ENCODE results near the gene FMN2.

FMN2 gene

DNA sequence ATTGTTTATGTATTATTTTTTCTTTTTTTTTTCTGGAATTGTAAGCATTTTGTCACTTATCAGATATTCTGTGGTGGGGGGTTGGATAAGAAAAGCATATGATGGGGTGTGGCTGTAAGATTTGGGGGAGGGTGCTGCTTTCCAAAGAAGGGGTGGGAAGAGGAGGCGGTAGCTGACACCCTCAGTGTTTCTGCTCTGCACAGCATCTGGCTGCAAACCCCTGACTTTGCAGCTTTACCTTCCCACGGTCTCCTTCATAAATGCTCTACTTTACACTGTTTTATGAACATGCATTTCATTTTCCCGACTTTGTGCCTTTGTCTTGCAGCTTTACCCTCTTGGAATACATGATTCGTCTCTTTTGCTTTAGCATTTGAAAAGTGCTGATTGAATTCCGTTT lies 7.6 kb downstream of the FMN2 start:
- no peak for DNase-seq

DNA sequence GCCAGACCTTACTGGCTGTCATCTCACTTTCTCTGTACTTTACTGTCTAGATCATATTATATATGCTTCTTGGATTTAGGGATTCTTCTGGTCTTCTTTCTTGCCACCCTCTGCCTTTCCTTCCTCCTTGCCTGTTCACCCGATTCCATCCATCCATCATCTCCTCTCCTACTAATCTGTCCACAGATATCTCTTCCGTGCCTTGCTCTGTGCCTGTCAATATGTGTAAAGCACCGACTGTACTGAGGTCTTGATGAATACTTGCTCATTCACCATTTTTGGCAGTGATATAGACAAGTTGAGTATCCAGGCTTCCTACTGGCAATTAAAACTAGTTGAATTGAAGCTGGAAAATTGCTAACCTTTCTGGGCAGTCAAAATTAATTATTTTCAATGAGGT lies 8.1 kb downstream of the FMN2 start:
- DNase-seq, result peak; percentile 16

DNA sequence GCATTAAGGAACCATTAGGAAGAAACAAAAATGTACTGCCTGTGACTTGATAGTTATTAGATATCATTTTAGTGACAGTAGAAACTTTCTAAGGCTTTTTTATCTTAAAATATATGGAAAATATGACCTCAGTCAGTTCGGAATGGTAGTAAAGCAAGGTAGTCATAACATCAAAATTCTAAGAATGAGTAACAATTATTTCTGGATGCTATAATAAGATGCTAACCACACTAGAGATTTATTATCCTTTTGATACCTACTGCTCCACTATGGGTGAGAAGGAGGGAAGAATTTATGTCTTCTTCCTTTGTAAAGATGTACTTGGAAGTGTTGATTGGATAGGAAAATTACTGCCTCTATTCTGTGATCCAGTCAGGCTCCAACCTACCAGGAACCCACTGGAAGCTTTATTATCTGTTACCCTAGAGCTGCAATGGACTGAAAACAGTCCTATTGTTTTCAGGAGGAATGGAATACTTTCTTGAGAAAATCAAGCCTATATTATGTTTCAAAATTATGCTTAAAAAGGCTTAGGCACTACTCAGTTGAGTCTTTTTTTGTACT lies 8.8 kb downstream of the FMN2 start:
- DNase-seq, result peak; percentile 62

DNA sequence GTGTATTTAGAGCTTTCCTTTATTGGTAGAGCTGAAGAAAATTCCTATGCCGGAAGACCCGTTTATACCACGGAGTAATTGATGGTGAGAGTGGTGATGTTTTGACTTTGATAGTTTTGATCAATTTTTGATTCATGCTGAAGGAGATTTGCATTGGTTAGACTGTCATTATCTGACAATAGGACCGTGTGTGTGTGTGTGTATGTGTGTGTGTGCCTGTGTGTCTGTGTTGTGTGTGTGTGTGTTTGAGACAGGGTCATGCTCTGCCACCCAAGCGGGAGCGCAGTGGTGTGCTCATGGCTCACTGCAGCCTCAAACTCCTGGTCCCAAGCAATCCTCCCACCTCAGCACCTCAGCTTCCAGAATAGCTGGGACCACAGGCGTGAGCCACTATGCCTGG lies 9.6 kb downstream of the FMN2 start:
- DNase-seq, result no peak

DNA sequence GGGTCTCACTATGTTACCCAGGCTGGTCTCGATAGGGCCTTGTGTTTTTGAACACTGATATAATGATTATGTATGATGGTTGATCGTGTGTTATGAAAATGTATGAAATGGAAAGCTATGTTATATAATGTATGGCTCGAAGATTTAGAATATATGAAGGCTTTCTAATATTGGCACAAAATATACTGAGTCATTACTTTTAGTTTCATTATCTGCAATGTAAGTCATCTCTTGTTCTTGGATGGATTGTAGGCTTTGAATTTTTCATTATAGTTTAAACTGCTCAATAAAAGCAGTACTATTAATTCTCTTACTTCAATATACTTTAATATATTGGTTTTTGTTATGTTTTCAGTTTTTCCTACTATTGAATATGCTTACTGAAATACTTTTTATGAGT lies 10.1 kb downstream of the FMN2 start:
- no peak for DNase-seq

DNA sequence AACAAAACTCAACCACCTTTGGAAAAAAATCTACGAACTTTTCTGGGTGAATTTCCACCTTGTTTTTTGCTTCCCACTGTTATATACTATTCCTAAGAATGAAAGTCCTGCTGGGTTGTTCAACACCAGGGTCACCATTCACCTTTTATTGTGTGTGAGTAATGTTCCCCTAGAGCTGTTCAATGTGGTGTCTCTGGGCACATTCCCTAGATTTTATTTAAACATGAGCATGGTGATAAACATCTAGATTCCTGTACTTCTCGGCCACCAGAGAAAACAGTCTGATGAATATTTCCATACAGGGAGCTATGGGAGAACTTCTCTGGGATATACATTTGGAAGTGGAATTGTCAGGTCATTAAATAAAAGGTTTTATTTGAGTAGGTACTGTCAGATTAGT lies 13.0 kb downstream of the FMN2 start:
- no peak for DNase-seq

DNA sequence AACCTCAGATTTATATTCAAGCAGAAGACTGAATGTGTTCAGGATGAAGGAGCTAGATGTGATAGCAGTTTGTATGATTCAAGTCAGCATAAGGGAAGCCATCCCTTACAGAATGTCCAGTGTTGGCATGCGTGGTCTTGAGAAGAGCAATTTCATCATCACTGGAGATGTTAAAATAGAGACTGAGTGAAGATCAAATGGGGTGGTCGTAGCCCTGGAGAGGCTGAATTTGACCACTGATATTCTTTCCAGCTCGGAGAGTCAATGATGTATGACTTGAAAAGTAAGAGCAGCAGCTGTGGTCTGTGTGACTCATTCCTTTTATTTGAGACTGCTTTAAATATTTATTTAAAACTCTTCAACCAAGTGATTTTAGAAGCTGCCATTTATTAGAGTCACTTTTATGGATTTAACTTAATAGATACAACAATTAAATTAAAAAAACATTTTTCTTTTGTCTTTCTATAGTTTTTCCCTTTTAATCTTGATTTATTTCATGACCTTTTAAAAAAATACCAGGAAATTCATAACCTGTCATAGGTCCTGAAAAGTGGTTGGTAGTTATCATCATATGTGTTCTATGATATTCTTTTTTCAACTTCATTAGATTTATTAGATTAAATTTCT lies 15.5 kb downstream of the FMN2 start:
- DNase-seq, result peak; percentile 31

DNA sequence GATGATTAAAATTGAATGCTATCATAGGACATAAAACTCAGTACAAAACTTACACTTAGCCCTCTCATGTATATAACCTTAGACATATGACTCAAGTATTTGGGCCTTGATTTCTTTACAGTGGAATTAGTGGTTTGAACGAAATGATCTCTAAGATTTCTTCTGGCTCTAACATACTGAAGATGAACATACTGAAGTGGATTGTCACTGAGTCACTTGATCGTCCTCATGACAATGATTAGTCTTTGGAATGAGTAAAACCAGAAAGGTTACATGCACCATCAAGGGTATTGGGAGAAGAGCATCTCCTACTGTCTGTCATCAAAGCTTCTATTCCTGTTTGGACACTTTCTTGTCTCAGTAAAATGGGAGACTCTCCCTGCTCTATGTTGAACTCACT lies 17.4 kb downstream of the FMN2 start:
- DNase-seq, result no peak

DNA sequence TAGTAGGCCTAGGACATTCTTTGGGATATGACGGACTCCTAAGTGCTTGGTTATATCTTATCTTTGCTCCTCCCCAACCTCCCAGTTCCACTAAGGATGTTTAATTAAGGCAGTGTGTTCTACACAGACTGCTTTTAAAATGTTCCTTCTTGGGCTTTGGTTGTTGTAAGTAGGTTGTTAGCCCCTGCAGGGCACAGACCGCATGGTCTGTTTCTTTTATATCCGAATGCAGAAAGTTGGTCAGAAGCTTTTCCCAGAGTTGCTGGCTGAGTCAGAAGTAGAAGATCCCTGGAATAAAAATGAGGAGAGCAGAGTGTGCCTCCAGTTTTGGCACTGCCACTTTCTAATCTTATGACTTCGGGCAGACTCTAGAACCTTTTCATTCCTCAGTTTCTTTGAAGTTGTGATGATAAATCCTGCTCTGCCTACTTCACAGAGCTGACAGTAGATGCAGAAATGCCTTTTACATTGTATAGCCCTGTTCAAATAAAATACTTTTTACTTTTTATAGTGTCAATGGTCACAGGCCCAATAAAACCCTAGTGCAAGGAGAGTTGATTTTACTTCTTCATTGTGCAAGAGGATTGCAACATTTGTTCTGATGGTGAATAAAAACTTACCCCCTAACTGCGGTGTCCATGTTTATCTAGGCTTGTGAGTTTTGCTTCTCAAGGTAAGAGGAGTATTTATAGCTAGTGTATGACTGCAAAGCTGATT lies 18.4 kb downstream of the FMN2 start:
- DNase-seq, result no peak

DNA sequence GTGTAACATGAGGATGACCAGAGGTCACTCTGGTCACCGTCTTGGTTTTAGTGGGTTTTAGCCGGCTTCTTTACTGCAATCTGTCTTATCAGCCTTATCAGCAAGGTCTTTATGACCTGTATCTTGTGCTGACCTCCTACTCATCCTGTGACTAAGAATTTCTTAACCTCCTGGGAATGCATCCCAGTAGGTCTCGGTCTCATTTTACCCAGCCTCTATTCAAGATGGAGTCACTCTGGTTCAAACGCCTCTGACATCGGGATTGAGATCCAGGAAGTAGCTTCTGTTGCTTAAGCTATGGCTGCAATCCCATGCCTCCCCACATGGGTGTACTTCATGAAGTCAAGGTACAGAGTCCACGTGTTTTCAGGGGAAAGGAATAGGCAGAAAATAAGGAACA lies 19.9 kb downstream of the FMN2 start:
- DNase-seq, result peak; percentile 47

DNA sequence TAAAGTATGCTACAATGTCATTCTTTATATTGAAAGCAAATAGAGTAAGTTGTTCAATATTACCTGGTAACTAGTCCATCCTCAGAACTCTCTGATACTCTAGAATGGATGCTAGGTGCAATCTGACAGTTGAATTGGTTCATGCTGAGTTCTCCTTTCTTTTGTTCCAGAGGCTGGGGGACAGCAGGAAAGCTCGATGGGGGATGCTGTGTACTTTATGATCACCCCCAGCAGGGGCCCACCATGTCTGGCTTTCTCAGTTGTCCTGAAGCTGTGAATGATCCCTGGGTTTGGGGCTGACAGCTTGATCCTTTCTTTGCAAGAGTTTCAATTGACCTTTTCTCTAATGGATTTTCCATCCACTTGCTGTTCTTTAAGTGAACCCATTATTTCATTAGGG lies 22.5 kb downstream of the FMN2 start:
- no peak for DNase-seq

DNA sequence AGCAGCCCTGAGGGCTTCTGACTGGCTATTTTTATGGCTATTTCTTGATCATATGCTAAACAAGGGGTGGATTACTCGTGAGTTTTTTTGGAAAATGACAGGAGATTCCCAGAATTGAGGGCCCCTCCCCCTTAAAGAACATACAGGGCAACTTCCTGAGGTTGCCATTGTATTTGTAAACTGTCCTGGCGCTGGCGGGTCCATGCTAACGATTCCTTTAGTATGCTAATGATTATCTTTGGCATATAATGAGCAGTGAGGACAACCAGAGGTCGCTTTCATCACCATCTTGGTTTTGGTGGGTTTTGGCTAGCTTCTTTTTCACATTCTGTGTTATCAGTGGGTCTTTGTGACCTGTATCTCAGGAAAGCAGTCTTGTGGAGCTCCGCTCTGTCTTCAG lies 24.1 kb downstream of the FMN2 start:
- no peak for DNase-seq

DNA sequence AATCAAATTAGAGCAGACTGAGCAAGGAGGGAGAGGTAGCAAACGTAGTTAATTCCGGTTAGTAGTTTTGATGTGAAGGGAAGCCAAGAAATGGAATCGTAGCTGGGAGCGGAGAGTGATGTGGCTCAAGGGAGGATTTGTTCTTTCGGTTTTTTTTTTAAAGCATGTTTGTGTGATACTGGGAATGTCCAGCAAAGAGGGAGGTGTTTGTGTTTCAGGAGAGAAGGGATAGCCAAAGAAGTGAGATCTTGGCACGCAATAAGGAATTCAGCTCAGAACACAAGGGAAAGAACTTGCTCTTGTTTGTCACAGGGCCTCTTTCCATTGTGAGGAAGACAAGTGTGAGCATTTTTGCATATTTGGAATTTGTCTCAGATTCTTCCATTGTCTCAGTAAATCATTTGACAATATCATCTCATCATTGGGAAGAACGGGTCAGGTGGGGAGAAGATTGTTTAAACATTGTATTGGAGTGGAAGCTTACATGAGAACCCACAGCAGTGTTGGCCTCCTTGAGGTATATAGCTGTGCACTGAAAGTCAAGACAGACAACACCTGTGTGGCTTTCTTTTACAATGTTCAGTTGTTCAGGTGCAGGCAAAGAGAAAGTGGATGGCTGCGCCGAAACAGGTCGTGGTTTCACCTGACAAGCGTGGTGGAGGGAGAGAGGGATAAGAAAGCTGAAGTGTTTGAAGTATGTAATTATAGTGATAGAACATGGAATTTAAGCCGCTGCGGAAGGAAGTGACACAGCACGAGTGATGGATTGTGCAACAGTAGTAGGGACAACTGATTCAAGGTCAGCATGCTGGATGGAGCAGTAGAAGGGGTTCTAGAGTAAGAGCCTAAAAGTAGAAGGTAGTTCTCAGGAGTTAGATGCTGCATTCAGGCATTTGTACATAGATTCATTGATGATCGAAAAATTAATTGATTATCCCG lies 25.4 kb downstream of the FMN2 start:
- no peak for DNase-seq

DNA sequence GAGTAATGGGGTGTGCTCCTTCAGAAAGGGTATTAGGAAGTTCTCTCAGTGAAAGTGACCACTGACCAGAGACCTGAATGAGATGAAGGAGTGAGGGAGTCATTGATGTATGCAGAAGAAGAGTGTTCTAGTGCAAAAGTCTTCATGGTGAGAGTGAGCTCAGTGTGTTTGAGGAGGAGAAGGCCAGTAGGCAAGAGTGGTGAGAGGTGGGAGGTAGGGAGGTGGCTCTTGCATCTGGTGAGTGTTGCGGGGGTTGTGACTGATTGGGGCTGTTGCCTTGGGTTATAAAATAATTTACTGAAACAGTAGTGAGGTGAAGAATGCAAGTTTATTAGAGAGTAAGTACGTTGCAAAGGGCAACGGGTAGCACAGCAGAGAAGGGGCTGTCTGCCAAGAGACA lies 26.2 kb downstream of the FMN2 start:
- DNase-seq, result no peak

DNA sequence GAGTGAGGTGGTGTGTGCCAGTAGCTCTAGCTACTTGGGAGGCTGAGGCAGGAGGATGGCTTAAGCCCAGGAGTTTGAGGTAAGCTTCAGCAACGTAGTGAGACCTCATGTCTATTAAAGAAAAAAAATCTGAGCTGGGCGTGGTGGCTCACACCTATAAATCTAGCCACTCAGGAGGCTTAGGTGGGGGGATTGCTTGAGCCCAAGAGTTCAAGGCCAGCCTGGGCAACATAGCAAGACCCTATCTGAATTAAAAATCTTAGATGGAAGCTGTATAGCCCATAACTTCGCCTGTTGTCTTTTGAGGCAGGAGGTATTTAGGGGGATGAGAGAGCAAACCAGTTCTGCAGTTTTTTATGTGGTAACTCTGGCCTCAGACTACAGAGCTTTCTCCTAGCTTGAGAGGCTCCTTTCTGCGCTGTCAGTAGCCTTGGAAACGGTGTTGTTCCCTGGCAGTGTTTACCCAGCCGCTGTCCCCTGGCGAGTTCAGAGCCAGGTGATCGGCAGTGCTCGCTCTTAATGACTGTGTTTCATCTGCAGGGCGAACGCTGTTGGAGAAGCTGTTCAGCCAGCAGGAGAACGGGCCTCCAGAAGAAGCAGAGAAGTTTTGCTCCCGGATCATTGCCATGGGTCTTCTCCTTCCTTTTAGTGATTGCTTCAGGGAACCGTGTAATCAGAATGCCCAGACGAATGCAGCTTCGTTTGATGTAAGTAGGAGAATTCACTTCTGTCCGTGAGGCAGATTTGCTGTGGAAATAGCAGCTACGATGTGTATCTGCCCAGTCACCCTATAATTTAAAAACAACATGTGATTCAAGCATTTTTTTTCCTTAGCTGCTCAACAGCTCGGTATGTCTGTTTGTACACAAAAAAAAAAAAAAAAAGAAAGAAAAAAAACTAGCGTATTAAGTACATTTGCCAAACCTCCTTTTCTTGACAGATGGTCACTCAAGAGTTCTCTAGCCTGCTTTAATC lies 31.2 kb downstream of the FMN2 start:
- DNase-seq, result no peak

DNA sequence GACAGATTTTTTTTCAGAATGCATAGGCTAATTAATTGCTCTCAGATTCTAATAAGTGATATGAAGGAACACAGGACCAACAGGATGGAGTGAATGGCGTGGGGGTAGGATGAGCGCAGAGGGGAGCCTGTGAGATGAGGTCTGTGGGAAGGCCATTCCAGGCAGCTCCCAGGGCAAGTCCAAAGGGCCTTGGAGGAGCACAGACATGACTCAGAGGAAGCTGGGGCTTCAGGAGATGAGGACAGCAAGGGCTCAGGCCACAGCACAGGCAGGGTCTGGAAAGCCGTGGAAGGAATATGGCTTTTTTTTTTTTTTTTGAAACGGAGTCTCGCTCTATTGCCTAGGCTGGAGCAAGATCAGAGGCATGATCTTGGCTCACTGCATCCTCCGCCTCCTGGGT lies 35.1 kb downstream of the FMN2 start:
- no peak for DNase-seq

DNA sequence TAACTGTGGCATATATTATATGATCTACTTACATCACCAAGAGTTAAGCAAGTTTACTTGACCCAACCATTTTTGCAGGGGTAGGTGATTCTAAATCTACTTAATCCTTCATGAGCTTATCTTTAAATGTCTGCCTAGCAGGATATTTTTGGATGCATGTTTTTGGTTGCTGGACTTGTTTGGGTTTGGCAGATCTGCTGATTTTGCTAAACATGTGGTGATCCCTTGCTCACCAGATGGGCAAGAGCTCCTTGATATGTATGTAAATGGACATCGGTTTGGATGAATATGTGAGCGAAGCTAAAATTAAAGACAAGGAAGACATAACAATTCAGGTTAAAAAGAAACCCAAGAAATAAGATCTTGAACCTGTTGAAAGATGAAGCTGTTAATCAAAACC lies 36.7 kb downstream of the FMN2 start:
- DNase-seq, result no peak

DNA sequence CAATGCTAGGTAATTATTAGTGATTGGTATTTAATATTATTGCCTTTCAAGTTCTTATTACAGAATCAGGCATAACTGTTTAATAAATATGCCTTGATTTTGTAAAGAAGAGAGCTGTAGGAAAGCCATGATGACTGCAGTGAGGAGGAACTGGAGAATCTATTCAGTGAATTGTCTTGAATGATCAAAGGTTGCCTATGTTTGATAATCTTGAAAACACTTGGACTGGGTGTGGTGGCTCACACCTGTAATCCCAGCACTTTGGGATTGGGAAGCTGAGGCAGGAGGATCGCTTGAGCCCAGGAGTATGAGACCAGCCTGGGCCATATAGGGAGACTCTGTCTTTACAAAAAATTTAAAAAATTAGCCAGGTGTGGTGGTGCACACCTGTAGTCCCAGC lies 42.4 kb downstream of the FMN2 start:
- DNase-seq, result no peak

DNA sequence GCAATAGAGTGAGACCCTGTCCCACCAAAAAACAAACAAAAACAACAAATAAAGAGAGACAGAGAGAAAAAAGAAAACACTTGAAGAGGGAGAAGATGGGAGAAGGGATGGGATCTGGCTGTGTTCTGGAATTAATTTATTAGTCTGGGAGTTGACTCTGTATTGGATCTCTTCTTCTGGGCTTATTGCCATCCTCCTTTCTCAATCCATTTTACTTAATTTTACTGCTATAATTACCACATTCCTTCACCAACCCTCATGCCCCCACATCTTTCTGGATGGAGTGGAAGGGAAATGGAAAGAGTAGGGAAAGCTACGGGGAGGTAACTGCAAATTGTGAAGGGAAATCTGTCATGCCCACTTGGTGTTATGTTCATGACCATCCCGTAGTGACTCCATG lies 42.9 kb downstream of the FMN2 start:
- no peak for DNase-seq

DNA sequence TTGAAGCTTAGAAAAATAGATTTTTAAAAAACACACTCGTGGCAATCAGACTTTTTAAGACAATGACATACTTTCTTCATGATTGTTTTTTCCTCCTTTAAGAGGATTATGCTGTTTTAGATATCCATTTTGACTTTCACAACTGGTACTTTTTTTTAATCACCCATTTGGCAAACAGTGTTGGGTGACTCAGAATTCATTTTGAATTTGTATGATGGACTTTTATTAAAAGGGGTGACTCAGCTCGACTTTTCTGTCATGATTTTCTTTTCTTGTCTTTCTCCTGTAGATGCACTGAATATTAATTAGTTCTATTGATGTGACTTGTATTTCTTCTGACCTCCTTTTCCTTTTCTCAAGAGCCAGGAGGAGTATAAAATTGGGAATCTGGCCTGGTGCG lies 44.7 kb downstream of the FMN2 start:
- DNase-seq, result no peak

DNA sequence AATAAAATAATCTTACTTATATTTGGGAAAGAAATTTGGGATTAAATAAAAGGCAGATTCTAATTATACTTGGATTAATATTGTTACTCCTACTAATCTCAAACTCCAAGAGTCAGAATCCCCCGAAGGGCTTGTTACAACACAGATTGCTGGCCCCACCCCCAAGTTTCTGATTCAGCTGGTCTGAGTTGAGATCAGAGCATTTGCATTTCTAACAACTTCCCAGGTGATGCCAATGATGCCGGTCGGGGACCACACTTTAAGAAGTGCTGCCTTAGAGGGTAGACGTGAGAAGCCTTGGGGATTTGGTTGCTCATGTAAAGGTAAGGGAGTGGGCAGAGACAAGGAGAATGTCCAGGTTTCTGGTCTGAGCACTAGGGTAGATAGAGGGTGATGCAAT lies 47.2 kb downstream of the FMN2 start:
- DNase-seq, result no peak

DNA sequence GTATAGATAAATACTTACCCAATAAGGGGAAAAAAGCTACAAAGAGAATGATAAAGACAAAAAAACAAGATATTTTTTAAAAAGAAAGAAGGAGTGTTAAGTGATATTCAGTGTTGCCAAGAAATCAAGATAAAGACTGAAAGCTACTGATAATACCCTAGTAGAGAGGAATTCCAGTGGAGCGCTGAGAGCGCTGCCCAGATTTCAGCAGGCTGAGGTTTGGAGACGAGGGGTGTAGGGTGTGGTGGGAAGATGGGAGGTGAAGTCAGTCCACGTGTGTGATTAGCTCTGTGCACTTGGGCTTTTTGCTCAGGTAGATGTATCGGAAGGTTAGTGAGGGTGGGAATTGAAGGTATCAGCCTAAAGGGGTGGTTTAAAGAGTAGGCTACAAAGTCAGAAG lies 47.8 kb downstream of the FMN2 start:
- no peak for DNase-seq
